GM12878 (cell line): ENCODE measurements around the gene JAKMIP1. TPM values are rescaled to one million over a fixed set of nuclear protein-coding genes. Genes with fewer than 3 reads are reported as not detected.

Source experiments
- ATAC-seq: fragments of 200-7000 bp; cut with Tn5 transposase; 3 replicates; pipeline ENCODE4 v1.9.1; 2020; ENCODE audit warnings: mild to moderate bottlenecking, moderate library complexity
- BruUV-seq: library from RNA; stranded (reverse); fragments of 400-500 nt; replicated peaks from 2 replicates; lab custom pipeline; 2021; lab: Mats Ljungman, UMichigan
- CTCF ChIA-PET: fragments of 300-600 bp; sonication (Branson Sonifier 250); formaldehyde crosslinking; extraction: SDS; loops from one replicate; lab custom pipeline; 2021; ENCODE audit warnings: inconsistent platforms; lab: Yijun Ruan, JAX
- POLR2A ChIA-PET: fragments of 350-600 bp; formaldehyde crosslinking; extraction: SDS; loops from one replicate; lab custom pipeline; 2021; ENCODE audit warnings: inconsistent platforms; lab: Charles Lee
- RAD21 ChIA-PET: fragments of 300-600 bp; sonication (Branson Sonifier 250); formaldehyde crosslinking; loops from one replicate; lab custom pipeline; 2023; ENCODE audit warnings: antibody characterized with exemption; ENCODE audit not compliant: unreplicated experiment; lab: Charles Lee
- SMC1A ChIA-PET: fragments of 300-600 bp; sonication (Branson Sonifier 250); formaldehyde crosslinking; loops from one replicate; lab custom pipeline; 2023; ENCODE audit not compliant: unreplicated experiment, uncharacterized antibody; lab: Charles Lee
- DNase-seq: peaks from one replicate; pipeline ENCODE4 v3.0.0-alpha.2; 2011; ENCODE audit warnings: low read depth, low spot score
- FAIRE-seq: peaks from 3 replicates; lab custom pipeline; 2011; peaks lifted over from hg19 to GRCh38; lab: Jason Lieb, UNC
- H2AFZ ChIP-seq: 2 replicates; pipeline ENCODE4 v1.6.0; 2011; ENCODE audit warnings: low read depth, low read length, control low read depth; ENCODE audit not compliant: control insufficient read depth
- H3K27ac ChIP-seq: 2 replicates; pipeline ENCODE4 v1.5.1; 2011; ENCODE audit warnings: control low read depth; ENCODE audit not compliant: control insufficient read depth, insufficient read depth
- H3K27me3 ChIP-seq, 2 experiments: replicated peaks in 1 of 2; 2 replicates each; pipeline versions ENCODE4 v1.6.0 to v1.6.1; 2011; ENCODE audit warnings: low read length in 1 of 2; ENCODE audit not compliant: control insufficient read depth in 2 of 2, insufficient read depth in 2 of 2
- H3K36me3 ChIP-seq, 2 experiments: 2 replicates each; pipeline ENCODE4 v1.5.1; 2011; ENCODE audit warnings: low read length in 1 of 2; ENCODE audit not compliant: control insufficient read depth in 2 of 2, insufficient read depth in 2 of 2
- H3K4me1 ChIP-seq: 2 replicates; pipeline ENCODE4 v1.6.1; 2011; ENCODE audit warnings: mild to moderate bottlenecking, low read length, moderate library complexity, mixed read lengths; ENCODE audit not compliant: control insufficient read depth, insufficient read depth
- H3K4me2 ChIP-seq: 2 replicates; pipeline ENCODE4 v1.6.0; 2011; ENCODE audit warnings: control low read depth; ENCODE audit not compliant: control insufficient read depth, insufficient read depth
- H3K4me3 ChIP-seq: fragments of 200-600 bp; sonication (generic); 2 replicates; pipeline ENCODE4 v1.5.1; 2016
- H3K79me2 ChIP-seq: 2 replicates; pipeline ENCODE4 v1.6.0; 2011; ENCODE audit warnings: low read length; ENCODE audit not compliant: control insufficient read depth, insufficient read depth
- H3K9ac ChIP-seq: 2 replicates; pipeline ENCODE4 v1.8.0; 2011; ENCODE audit warnings: low read length, control low read depth, mixed read lengths; ENCODE audit not compliant: control insufficient read depth, insufficient read depth
- H3K9me3 ChIP-seq: replicated peaks from 3 replicates; pipeline ENCODE4 v1.5.1; 2011; ENCODE audit warnings: mild to moderate bottlenecking, low read length; ENCODE audit not compliant: control insufficient read depth, insufficient read depth
- H4K20me1 ChIP-seq: 2 replicates; pipeline ENCODE4 v1.6.0; 2011; ENCODE audit not compliant: control insufficient read depth, insufficient read depth
- NR2F1 ChIP-seq: fragments of 450-650 bp; conservative IDR thresholded peaks from 2 replicates; pipeline ENCODE4 v1.6.1; 2017; ENCODE audit warnings: mild to moderate bottlenecking
- SMARCA5 ChIP-seq: fragments of 450-650 bp; IDR thresholded peaks from 2 replicates; pipeline ENCODE4 v1.6.1; 2017; ENCODE audit warnings: mild to moderate bottlenecking
- WGBS: methylation state at CpG from one replicate; pipeline ENCODE4 v1.1.6; 2016; ENCODE audit warnings: low lambda C conversion rate; ENCODE audit not compliant: insufficient replicate concordance, insufficient coverage; ENCODE audit errors: missing lambda C conversion rate; 5-methylcytosine and 5-hydroxymethylcytosine counted together
- in situ Hi-C: fragments of 300-500 bp; cut with MboI; formaldehyde crosslinking; loops from 9 replicates; pipeline ENCODE4 v1.14.3; 2018; ENCODE audit warnings: mixed read lengths
- intact Hi-C: fragments of 100-400 bp; cut with micrococcal nuclease; formaldehyde crosslinking; loops from one replicate; pipeline ENCODE4 v1.14.2; 2022; ENCODE audit not compliant: unreplicated experiment
- polyA plus RNA-seq, 11 experiments: library from polyadenylated mRNA; depleted of rRNA in 4 of 11; unstranded in 6 of 11; stranded (reverse) in 5 of 11; fragments of >200 nt; fragmentation: Nextera tagmentation in 4 of 11; fragmentation: Illumina TruSeq in 1 of 11; extraction: Ambion mirVana in 4 of 11; extraction: Trizol in 1 of 11; gene quantifications; 1 replicate in 1 of 11; 2 replicates in 10 of 11; pipeline versions ENCODE4 v1.2.1 to v1.2.3, GENCODE V29; 2011 to 2016; ENCODE audit warnings: inconsistent platforms in 2 of 11, missing spikeins in 2 of 11, low read depth in 1 of 11
- total RNA-seq, 4 experiments: library from RNA; depleted of rRNA in 3 of 4; stranded (reverse); fragments of >200 nt in 3 of 4; fragmentation: Illumina TruSeq in 1 of 4; extraction: Trizol in 1 of 4; gene quantifications; 2 replicates each; pipeline versions ENCODE4 v1.2.1 to v1.2.3, GENCODE V29; 2013 to 2021
- TF ChIP-seq, protein P1 (sequence below): IDR thresholded peaks from 2 replicates; pipeline ENCODE4 v1.6.1; 2012; ENCODE audit warnings: low read depth, low read length, improper control_type of control experiment
- TF ChIP-seq, protein P2 (sequence below): fragments of 450-650 bp; conservative IDR thresholded peaks from 2 replicates; pipeline ENCODE4 v1.6.1; 2017; ENCODE audit warnings: mild to moderate bottlenecking, moderate library complexity

The JAKMIP1 gene
- total and polyA plus RNA-seq, 10 of the 15 experiments (the other 5 are each of a cell fraction or from before 2014, with no cell fraction given): 0.52 to 16.7 (median 12.3) TPM

DNA sequence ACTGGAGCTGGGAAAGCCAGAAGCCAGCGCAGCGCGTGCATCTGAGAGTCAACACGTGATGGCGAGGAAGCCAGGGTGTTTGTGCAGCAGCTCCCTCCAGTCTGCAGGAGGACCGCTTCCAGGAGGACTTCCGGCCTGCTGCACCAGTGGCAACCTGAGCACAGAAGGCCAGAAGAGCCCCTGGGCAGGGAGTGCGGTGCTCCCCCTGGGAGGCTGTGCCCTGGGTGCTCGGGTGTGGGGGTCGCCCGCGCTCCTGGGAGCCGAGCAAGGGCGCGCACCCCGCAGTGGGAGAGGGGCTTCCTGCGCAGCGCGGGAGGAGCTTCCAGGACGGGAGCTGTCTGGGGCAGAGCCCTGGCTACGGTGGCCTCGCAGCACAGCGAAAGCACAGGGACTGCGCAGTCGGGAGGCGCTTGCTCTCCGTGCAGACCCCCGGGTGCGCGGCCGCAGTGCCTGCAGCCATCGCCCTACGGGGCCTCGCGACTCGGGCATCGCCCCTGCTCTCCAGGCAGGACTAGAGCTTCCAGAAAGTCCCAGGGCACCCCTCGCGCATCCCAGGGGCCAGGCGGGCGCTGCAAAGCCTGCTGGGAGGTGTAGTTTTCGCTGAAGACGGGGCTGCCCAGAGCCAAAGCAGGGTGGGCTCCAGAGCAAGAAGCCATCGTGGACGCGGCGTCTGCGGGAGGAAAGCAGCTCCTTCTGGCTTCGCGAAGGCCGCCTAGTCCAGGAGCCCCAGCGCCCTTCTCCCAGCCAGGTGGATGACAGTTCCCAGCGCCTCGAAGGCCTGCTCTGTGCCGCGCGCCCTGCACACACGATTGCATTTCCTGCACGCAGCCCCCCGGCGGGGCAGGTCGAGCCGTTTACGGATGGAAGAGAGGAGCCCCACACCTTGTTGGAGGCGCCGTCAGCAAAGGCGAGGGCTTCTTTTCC is 45.2 kb upstream of the JAKMIP1 start:
- H3K9me3 ChIP-seq: peaks cover 12% of the 10 kb centered on the region; the same call in 2 of the 3 replicates
- H3K4me3 ChIP-seq: no peak overlapping the region
- peaks cover 0 to 3% of the 10 kb centered on the region in 2 experiments; a peak in 2 of 4 replicates for H3K27me3 ChIP-seq
- H3K4me2 ChIP-seq: no peak overlapping the region
- H3K79me2 ChIP-seq: no peaks in the 10 kb centered on the region
- no peak overlapping the region for H2AFZ ChIP-seq
- FAIRE-seq (no peak), DNase-seq (no peak), ATAC-seq (no peak)
- CTCF ChIA-PET: interaction anchor here (1.0 to 7.6 kb wide), 3 partner anchors 82 to 247 kb away, joined by 3 to 117 read pairs (median 4); no protein-coding TSS in a partner anchor
- no peaks in the 10 kb centered on the region for H3K36me3 ChIP-seq
- in situ Hi-C loops (no loop called here), intact Hi-C loops (no loop called here)
- BruUV-seq: no TSS peak
- RAD21 ChIA-PET: interaction anchor here (0.6 to 11.6 kb wide), 2 partner anchors 45 to 85 kb away, joined by 4 to 222 read pairs; no protein-coding TSS in a partner anchor
- no peaks in the 10 kb centered on the region for H3K4me1 ChIP-seq
- H3K9ac ChIP-seq: no peak overlapping the region
- POLR2A ChIA-PET: no interaction called here
- 84% methylated on average over 63 of the region's 67 CpGs for WGBS
- TF ChIP-seq SMARCA5: no peak
- TF ChIP-seq, protein P1, sequence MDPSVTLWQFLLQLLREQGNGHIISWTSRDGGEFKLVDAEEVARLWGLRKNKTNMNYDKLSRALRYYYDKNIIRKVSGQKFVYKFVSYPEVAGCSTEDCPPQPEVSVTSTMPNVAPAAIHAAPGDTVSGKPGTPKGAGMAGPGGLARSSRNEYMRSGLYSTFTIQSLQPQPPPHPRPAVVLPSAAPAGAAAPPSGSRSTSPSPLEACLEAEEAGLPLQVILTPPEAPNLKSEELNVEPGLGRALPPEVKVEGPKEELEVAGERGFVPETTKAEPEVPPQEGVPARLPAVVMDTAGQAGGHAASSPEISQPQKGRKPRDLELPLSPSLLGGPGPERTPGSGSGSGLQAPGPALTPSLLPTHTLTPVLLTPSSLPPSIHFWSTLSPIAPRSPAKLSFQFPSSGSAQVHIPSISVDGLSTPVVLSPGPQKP: no peak
- TF ChIP-seq NR2F1: no peak
- TF ChIP-seq, protein P2, sequence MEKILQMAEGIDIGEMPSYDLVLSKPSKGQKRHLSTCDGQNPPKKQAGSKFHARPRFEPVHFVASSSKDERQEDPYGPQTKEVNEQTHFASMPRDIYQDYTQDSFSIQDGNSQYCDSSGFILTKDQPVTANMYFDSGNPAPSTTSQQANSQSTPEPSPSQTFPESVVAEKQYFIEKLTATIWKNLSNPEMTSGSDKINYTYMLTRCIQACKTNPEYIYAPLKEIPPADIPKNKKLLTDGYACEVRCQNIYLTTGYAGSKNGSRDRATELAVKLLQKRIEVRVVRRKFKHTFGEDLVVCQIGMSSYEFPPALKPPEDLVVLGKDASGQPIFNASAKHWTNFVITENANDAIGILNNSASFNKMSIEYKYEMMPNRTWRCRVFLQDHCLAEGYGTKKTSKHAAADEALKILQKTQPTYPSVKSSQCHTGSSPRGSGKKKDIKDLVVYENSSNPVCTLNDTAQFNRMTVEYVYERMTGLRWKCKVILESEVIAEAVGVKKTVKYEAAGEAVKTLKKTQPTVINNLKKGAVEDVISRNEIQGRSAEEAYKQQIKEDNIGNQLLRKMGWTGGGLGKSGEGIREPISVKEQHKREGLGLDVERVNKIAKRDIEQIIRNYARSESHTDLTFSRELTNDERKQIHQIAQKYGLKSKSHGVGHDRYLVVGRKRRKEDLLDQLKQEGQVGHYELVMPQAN: no peak
- H3K27ac ChIP-seq: no peak overlapping the region
- H4K20me1 ChIP-seq: no peaks in the 10 kb centered on the region
- SMC1A ChIA-PET: interaction anchor here (0.9 kb wide), 1 partner anchor 246 kb away, joined by 3 read pairs; no protein-coding TSS in a partner anchor
